Measurements from ENCODE around the gene THSD7B.
A peak's percentile ranks its signal among the peaks of the same experiment; 100 is the strongest.

THSD7B gene

DNA sequence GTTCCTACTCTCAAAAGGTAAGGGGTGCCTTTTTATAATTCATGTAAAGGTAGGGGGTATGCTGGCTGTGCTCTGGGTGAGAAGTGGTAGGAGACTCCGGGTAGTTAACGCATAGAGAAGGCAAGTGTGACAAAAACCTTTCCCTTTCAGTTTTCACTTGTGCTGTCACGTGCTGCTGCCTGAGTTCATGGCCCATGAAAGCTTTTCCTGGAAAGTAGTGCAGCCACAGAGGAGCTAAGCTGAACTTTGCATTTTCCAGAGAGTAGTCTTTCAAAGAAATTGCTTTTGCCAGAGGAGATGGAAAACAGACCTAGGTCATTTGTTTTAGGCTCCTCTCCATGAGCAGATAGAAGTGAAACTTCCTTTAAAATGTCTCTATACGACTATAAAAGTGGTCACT lies 44.7 kb downstream of the THSD7B start:
- DNase-seq, result no peak

DNA sequence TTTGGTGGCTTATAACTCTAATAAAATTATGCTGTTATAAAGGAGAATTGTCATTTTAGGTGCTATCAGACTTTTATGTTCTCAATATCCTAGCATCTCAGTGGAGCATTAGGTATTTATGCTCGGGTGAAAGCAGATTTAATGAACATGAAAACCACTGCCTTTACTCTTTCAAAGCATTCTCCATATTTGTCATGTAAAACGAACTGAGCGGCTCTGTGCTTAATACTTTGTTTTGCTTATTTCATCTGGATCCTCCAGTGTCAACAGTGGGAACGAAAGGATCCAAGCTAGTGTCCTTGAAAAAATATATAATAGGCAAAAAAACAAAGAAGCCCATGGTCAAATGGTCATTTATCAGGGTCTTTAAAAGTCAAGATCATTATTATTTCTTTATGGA lies 53.5 kb downstream of the THSD7B start:
- DNase-seq, result no peak

DNA sequence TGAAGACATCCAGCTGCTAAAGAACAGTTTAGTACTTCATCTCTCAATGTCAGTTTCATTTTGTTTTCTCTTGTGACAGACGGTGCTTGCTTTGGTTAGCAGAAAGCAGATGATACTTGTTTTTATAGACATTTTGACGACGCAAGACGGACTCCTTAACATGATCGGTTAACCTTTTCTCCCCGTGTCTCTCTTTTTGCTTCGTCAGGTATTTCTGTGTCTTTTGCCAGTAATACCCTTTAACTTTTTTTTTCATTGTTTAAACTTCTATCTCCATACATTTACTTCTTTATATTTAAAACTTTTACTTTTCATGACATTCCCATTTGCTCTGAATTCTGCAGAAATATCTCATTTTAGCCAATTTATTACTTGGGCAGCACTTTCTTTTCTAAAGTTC lies 57.9 kb downstream of the THSD7B start:
- DNase-seq, result peak; percentile 71

DNA sequence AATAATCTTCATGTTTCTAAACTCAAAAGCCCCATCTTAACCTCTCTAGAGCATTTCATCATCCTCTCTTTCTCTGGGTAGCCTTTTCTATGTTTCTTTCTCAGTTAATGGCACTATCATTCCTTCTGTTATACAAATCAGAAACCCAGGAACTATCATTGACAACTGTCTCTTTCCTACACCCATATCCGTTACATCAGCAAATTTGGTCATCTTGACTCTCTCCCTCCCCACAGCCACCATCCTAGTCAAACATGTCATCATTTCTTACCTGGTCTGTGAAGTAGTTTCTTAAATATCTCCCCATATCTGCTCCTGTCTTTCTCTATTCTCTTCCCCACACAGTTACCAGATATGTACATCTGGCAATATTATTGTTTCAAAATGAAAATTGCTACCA lies 62.8 kb downstream of the THSD7B start:
- no peak for DNase-seq

DNA sequence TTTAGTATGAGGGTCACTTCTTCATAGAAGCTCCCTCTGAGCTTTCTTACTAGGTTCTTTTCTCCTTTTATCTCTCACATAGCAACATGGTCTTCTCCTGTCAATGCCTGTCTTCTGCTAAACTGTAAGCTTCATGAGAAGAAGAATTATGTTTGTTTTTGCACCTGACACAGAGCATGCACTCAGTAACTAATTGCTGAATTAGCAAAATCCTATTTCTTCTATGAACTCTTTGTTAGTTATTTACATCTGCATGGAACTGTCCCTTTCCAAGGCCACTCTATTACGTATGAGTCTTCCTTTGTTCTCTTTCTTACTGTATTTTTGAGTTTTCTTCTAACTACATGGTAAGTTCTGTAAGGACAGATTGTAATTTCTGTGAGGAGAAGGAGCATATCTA lies 63.4 kb downstream of the THSD7B start:
- no peak for DNase-seq

DNA sequence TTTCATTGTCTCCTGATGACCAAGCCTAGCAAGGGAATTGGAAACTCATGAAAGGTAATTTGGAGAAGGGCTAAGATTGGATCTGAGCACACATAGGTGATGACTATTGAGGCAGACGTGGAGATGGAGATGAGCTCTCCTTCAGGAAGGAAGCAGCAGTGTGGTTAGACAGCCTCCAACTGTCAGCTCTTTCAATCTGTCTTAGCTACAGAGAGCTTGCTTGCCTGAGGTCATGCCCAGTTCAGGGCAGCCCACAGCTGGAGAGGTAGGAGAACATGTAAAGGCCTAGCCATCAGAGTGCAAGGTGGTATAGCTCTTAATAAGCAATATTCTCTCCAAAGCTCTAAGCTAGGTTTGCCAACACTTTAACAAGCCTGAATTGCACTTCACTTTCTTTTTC lies 79.2 kb downstream of the THSD7B start:
- DNase-seq, result peak; percentile 41

DNA sequence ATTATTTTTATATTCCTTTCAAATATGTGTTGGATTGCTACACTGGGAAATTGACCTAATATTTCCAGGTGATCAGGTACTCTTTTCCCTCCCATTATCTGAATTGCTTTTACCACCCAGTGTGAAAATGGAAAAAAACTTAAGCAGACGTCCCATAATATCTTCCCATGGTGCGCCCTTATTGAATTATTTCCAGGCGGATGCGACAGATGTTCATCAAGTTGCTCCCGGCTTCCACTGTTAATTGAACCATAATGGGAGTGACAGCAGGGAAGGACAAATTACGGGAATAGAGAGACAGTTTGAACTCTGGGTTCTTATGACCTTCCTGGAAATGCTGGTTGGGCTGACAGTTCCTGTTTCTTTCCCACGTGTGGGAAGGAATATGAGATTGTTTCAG lies 93.3 kb downstream of the THSD7B start:
- DNase-seq, result peak; percentile 98

DNA sequence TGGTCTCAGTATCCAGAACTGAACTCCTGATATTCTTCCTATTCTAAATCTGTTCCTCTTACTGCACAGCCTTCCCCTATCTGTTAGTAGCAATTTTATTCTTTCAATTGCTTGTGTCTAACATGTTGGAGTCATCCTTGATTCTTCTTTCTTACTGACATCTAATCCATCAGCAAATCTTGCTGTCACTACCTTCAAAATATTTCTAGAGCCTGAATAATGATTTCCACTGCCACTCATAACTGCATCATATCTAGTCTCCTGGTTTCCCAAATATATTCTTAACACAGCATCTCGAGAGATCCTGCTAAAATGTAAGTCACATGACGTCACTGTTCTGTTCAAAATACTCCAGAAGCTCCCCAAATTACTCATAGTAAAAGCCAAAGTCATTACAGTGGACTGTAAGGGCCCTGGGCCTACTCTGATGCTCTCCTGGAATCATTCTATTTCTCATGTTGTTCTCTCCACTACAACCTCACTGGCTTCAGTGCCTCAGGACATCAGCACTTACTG lies 95.2 kb downstream of the THSD7B start:
- DNase-seq, result no peak

DNA sequence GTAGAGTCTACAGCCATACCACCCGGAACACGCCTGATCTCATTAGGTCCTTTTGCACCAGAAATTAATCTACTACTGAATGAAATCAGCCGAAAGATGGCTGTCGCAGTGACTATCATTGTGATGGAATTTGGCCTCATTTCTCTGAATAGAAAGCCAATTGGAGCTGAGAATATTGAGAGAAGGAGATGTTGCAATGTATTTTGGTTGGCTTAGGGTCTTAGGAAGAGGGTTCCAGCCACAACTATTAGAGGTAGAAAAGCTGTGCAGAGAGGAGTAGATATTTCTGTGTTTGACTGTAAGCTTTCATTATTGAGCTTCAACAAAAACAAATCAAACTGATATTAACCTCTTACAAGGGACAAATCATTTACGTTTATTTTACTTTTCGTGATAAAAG lies 98.1 kb downstream of the THSD7B start:
- no peak for DNase-seq

DNA sequence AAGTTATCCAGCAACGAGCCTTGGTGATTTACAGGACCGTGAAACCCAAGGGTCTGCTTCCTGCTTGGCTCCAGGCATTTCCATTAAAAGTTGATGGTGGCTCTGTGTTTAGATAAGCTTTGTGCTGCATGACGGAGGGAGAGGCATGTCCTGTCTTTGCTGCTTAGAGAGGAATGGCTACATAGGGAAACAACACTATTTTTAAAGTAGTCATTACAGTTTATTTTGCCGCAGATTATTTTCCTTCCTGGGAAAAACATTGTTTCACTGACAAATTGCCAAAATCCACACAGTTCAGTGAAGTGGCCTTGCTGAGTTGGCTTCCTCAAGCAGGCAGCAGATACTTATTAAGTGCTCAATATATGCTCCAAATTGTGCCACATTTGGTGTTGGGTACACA lies 98.5 kb downstream of the THSD7B start:
- DNase-seq, result no peak

DNA sequence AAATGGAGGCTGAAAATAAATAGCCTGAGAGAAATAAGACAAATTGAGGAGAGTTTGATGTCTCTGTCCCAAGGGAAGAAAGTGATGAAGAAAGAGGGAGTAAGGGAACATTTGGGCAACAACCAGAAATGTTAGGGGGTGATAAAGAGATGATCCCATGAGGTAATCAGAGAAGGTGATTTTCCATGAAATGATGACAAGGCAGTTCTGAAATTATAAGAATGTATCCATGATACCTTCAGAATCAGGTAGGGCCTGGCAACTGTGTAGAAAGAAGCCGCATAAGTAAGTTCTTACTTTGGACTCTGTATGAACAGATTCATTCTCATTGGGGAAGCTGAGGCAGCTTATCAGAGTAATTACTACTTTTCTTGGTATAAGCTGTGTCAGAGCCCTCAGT lies 106.1 kb downstream of the THSD7B start:
- no peak for DNase-seq

DNA sequence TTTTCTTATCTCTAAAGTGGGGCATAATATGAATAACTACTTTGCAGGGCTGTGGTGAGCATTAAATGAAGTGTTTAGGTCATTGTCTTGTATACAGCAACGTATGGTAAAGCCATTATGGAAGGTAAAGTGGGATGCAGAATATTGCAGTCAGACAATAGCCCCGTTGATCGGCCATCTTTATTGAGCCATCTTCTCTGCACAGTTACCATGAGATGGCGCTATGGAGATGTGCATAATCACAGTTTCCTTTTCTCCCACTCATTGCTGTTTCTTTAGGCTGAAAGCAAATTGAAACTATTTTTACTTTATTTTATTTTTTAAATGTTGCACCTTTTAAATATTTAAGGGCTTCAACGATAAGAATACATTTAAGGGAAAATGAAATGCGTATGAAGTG lies 108.9 kb downstream of the THSD7B start:
- no peak for DNase-seq

DNA sequence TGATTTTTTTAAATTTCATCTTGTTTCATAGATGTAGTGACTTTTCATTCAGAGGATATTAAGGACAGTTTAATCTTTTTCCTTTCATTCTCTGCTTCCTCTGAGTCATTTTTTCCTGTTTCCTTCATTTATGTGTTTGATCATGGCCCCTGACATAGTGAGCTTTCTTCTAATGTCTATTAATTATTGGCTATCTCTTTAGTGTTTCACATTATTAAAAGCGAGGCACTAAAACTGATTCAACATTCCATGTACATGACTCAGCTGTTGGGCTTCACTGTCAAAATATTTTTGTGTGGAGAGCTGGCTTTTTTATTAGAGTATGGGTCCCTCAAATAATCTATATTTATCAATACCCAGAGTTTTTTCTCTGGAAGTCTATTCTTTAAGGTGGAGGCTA lies 125.8 kb downstream of the THSD7B start:
- DNase-seq, result no peak

DNA sequence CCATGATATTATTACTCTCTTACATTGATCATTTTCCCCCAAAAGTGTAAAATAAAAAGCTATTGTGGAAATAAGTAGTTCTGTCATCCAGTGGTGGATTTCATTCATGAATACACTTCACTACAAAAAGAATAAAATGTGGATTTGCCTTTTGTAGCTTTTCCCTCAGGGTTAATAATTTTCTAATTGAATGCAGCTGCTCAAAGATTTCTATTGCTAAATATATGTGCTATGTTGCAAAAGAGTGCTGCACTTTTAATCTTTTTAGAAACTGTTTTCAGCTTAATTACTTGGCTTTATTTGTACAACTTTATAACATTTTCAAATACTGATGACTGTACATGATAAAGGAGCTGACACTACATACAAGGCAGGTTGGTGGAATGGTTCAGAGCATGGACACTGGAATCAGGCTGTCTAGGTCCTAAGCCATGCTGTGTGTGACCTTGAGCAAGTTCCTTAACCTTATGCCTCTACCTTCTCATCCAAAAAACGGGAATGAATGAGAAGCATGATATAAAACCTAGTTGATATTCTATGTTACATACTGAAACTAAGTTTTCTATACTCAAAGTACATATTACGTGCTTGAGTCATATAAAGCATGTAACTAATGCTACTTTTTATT lies 128.8 kb downstream of the THSD7B start:
- DNase-seq, result no peak

DNA sequence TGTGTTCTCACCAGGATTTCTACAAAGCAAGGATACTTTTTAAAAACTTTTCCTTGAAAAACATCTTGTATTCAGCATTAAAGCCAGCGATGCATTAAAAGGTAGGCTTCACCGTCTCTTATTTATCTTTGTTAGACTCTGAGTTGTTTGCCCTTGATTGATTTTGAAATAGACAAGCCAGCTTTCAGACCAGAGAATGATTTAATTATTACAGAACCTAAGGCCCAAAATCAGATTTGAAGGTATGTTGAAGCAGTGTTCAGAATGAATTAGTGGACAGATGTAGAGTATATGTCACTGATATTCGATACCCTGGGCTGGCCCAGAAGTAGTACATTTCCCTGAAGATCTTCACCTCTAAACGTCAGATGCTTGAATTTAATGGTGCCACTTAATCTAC lies 136.4 kb downstream of the THSD7B start:
- peak; percentile 96 for DNase-seq

DNA sequence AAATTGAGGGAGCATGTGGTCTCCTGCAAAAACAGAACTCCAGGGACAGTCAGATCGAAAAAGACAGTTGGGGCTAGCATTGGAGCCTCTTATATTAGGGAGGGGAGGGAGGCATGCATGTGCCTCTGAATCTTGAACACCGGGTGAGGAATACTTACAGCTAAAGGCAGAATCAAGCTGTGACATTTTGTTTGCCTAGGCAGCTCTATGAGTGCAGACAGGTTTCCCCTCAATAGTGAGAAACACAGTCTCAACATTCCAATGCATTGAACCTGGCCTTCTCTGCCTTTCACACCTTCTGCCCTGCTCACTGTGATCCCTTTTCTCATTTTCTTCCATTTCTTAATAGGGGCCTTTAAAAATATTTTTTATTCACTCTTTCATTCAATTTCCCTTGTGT lies 140.4 kb downstream of the THSD7B start:
- peak; percentile 41 for DNase-seq

DNA sequence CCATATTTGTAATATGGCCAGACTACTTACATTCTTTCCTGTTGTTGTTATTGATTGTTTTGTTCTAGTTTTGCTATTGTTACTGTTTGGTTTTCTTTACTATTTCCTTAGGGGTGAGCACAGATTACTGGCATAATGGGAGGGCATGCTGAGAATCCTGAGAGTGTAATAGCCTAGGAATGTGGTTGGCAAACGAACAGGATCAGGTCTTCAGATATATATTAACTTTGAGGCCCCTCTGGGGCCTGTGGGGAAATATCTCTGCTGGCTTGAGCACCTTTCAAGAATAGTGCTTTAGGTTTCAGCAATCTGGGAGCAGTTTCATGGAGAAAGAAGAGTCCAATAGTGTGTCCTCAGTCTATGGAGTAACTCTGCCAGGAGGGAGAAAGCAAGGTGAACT lies 144.4 kb downstream of the THSD7B start:
- no peak for DNase-seq

DNA sequence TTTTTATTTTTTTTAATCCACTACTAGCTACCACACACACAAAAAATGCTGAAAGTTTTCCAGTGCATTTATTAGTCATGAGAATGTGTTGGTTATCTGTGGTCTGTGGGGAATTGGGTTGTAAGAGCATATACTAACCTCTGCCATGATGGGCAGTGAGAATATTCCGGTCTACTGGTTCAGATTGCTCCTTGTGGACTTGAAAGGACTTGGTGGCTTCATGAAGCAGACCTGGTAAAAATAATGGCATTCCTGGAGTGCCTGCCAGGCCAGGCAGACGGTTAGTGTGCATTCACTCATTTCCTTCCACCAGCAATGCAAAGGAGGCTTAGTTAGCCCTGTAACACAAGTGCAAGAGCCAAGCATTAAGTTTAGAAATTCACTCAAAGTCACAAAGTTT lies 150.8 kb downstream of the THSD7B start:
- peak; percentile 53 for DNase-seq

DNA sequence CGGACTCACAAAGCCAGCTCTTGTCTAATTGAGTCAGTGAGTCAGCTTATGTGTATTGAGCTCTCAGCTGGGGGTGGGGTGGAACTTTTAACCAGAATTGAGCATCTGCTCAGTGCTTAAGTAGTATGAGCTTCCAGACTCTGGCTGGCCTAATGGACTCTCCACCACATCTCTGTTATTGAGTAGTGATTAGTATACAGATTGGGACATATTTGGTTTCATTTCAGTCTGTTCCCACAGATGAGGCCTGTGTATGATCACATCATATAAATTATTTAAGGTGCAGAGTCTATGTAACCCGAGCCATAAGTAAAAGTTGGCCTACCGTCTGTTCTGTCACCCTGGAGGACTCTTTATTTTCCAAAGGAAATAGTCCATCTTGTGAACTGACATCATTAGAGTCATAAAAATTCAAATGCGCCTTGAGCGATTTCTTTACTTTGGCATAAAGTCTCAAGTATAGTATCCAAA lies 152.1 kb downstream of the THSD7B start:
- DNase-seq, result peak; percentile 100

DNA sequence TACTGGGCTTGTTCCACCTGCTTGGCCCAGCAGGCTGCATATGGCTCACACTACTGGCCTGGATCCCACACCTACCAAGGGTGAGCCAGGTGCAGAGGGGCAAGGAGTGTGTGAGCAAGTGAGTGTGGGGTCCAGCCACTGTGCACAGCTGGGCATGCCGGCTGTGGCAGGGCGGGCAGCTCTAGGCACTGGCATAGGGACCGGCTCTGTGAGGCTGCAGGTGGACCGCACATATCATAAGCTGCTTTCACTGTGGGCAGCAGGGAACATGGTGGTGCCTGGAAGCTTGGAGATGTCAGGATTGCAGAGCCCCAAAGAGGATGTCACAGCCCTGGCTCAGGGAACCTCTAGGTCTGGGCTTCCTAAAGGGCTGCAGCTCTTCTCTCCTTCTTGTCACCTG lies 154.3 kb downstream of the THSD7B start:
- DNase-seq, result no peak

DNA sequence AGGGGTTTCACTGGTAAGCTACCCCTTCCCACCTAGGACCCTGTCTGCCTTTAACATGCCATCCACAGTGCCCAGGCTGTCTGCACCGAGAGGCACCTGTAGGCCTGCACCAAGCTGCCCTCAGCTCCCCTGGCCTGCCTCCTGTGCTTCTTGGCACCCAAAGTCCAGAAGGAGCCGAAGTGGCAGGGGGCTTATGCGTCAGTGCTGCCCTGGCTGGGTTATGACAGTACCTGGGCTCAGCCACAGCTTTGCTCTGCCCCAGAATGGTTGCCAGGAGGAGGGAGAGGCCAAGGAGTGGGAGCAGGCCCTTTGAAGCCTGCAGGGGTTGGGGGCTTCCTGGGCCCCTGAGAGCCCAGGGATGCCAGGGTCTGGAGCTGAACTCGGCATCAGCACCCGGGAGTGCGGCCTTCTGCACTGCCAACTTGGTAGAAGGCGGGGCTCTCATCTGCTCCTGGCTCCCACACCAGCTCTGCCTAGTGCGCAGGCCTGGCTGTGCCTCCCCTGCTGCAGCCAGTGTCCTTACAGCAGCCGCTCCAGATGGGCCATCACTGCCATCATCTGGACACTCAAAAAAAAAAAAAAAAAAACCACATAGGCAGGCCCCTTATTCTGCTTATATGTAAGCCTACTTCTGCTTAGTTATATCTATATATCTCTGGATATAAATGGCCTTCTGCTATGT lies 155.4 kb downstream of the THSD7B start:
- peak; percentile 35 for DNase-seq

DNA sequence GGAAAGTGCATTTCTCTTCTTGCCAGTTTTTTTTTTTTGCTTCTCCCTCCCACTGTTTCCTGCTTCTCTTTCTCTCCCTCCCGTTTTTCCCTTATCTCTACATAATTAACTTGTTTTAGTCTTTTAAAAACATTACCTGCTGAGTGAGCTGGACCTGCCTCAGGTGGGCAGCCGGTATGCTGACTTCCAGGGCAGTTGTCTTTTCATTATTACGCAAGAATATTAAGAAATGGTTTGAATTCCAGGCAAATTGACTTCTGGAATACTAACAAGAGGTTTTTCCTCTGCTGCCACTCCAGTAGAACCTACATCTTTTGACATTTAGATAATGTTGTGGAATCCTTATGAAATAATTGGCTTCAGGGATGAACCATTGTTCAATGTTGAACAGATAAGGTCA lies 161.8 kb downstream of the THSD7B start:
- no peak for DNase-seq

DNA sequence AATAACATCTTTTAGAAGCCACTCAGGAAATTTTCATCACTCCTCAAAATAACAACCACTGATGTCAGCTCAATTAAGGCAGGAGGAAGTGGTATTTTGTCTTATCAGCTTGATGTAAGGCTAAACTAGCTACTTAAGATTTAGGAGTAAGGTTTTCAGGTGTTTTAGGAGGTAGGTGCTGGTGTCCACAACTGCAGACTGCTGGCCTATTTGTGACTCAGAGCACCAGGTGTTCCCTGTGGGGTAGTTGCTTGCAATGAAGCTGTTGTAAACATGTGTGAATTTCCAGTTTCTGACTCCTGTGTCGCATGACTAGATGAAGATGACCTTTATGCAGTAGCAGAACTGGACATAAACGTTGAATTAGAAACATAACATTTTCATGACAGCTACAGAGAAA lies 164.2 kb downstream of the THSD7B start:
- no peak for DNase-seq

DNA sequence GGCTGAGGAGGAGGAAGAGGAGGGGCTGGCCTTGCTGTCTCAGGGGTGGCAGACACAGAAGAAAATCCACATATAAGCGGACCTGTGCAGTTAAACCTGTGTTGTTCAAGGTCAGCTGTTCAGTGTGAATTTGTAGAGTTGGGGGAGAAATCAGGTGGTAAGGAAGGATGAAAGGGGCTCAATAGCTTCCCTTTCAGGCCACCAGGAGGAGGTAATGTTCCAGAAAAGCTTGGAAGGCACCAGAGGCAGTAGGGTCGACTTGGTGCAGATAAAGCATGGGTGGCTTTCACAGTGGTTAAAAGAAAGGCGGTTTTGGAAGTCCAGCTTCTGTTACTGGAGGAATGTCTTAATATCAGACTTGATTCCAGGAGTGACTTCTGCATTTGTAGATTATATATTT lies 167.4 kb downstream of the THSD7B start:
- no peak for DNase-seq

DNA sequence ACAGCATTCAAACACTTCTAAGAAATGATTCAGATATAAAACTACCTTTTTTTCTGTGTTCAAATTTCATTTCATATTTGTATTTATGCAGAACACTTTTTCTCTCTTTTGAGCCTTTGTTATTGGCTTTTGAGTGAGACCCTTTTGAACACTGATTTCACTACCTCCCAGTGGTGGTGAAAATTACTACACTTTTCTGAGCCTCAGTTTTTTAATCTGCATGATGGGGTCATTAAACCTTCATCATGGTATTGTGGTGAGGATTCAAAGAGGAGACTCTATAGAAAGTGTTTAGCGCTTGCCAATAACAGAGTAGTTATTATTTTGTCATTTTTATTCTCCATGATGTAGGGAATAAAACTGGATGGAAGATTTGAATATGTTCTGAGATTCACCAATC lies 169.8 kb downstream of the THSD7B start:
- no peak for DNase-seq

Data from NCI-H2171 treated with DMSO at 0.1 percent for 48 hours (cell line).